Activated CD4-positive, alpha-beta T cell treated with anti-CD3 and anti-CD28 coated beads for 24 hours (primary cell): ENCODE measurements around the gene CDC42EP1.

Experiments
- DNase-seq, 2 donors: peaks; one replicate each; pipeline ENCODE4 v3.0.0-alpha.2; 2020; ENCODE audit warnings: low read depth in 2 of 2

The CDC42EP1 gene

GRCh38 chr22:37560608-37561211 is 430 bp downstream of the CDC42EP1 start:
- no peak for DNase-seq

GRCh38 chr22:37561212-37562048 is 1.1 kb downstream of the CDC42EP1 start:
- DNase-seq, result peak; percentile 73 to 86

- no peak for DNase-seq
Measured at GRCh38 chr22:37562049-37562875, 2.0 kb downstream of the CDC42EP1 start.

GRCh38 chr22:37563153-37564081 is 3.1 kb downstream of the CDC42EP1 start:
- DNase-seq, result no peak

GRCh38 chr22:37564111-37564711 is 3.9 kb downstream of the CDC42EP1 start:
- no peak for DNase-seq

GRCh38 chr22:37565830-37566229 is 5.5 kb downstream of the CDC42EP1 start:
- DNase-seq, result no peak

- no peak for DNase-seq
Measured at GRCh38 chr22:37566329-37566837, 6.1 kb downstream of the CDC42EP1 start.

- peak; percentile 83 to 90 for DNase-seq
Measured at GRCh38 chr22:37566903-37567798, 6.9 kb downstream of the CDC42EP1 start.

GRCh38 chr22:37568012-37568411 is 7.7 kb downstream of the CDC42EP1 start:
- DNase-seq, result no peak

- no peak for DNase-seq
Measured at GRCh38 chr22:37568448-37569008, 8.2 kb downstream of the CDC42EP1 start.

GRCh38 chr22:37569009-37569920 is 9.0 kb downstream of the CDC42EP1 start:
- DNase-seq, result no peak

- DNase-seq, result no peak
Measured at GRCh38 chr22:37569921-37570660, 9.8 kb downstream of the CDC42EP1 start.

- no peak for DNase-seq
Measured at GRCh38 chr22:37570661-37570976, 10.3 kb downstream of the CDC42EP1 start.

- no peak for DNase-seq
Measured at GRCh38 chr22:37571258-37571991, 11.1 kb downstream of the CDC42EP1 start.

- DNase-seq, result no peak
Measured at GRCh38 chr22:37571992-37572373, 11.7 kb downstream of the CDC42EP1 start.

- DNase-seq, result no peak
Measured at GRCh38 chr22:37575490-37576003, 15.3 kb downstream of the CDC42EP1 start.

GRCh38 chr22:37578002-37578401 is 17.7 kb downstream of the CDC42EP1 start:
- no peak for DNase-seq
